Stimulated activated CD8-positive, alpha-beta memory T cell treated with anti-CD3 and anti-CD28 coated beads, Interleukin-7, amount 100 ng/mL, for 48 hours (primary cell): Measurements from ENCODE around the gene SIGLEC9.
A peak's percentile ranks its signal among the peaks of the same experiment; 100 is the strongest.

Experiments used
- DNase-seq, 2 donors: peaks; one replicate each; pipeline ENCODE4 v3.0.0-alpha.2; 2020; ENCODE audit warnings: low read depth in 1 of 2; ENCODE audit errors: extremely low read depth in 1 of 2

The SIGLEC9 gene

DNA sequence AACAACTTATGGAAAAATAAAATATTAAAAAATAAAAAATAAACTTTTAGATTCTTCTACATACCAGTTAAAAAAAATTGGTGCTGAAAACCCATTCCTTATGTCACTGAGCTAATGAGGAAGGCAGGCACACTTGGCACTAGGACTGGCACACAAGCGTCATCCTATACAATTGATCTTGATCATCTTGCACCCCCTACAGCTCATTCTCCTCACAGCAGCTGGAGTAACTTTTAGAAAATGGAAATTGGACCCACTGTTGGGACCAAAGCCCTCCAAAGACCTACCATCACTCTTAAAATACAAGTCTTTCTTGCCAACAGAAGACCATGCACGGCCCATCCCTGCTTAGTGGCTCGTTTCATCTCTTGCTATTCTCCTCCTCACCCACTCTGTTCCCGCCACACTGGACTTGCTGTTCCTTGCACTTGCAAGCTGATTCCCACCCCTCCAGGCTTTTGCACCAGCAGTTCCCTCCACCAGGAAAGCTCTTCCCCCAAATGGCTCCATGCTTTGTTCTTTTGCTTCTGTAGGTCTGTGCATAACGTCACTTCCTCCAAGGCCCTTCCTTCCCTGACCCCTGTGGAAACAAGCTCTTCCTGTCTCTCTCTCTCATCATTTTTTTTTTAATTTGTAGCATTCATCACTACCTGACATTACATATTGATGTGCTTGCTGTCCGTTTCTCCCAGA lies 28.1 kb upstream of the SIGLEC9 start:
- no peak for DNase-seq

DNA sequence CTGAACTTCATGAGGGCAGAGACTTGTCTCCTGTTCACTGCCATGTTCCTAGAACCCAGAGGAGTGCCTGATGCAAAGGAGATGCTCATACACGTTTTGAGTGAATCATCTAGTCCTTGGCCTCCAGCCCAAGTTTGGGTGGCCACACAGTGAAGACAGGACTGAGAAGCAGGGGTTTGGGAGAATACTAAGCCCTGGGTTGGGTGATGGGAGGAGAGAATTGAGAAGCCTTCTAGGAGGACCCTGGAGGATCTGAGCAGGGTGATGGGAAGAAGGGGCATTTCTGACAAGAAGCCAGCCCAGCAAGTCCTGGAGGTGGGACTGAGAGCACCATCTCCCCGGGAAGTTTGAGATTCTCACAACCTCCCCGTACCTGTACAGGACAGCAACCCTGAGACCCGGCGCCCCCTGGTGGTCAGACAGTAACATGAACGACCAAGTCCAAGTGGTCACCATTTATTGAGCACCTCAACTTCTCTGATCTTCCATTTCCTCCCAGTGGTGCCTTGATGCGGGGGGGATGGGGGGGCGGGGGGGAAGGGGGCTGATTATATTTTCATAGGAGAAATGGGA lies 27.5 kb upstream of the SIGLEC9 start:
- DNase-seq: peak in 1 of 2 donors; percentile 61

DNA sequence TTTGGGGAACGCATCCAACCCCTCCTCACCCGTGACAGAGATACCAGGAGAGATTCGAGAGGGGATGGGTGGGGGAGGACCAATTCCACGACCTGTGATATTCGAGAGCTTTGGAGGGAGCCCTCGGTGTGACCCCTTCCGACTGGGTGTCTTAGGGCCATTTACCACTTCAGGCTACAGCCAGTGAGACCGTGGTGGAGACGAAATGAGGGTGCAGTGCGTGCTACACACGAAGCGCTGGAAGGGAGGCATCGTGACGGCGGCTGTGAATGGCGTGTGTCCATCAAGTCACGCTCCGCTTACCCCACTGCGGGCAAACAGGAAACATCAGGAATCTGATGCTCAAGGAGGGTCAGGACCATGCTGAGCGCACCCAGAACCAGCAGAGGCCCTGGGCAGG lies 26.9 kb upstream of the SIGLEC9 start:
- no peak for DNase-seq

DNA sequence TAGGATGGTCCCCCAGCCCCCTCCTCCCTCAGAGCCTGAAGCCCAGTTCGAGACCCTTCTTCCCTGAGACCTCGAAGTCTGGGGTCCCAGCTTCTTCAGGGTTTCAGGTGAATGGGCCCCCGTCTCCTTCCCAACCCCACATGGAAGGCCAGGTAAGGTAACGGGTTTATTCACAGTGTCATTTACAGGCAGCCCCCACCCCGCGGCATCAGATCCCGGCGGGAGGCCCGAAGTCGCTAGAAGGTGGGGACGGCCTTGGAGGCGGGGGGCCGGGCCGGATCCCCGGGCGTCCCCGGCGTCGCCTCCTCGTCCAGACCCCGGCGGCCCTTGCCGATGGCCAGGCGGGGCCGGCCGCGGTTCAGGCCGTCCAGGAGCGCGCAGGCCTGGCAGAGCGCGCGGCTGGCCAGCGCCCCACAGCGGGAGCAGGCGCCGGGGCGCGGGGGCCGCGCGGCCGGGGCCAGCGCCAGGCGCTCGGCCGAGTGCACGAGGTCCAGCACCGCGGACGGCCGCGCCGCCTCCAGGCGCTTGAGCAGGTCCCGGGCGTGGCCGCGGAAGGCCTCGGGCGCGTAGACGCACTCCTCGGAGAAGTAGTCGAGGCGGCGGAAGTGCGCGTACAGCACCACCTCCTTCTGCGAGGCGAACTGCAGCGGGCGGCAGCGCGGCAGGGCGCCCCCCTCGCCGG lies 26.2 kb upstream of the SIGLEC9 start:
- DNase-seq: no peak

DNA sequence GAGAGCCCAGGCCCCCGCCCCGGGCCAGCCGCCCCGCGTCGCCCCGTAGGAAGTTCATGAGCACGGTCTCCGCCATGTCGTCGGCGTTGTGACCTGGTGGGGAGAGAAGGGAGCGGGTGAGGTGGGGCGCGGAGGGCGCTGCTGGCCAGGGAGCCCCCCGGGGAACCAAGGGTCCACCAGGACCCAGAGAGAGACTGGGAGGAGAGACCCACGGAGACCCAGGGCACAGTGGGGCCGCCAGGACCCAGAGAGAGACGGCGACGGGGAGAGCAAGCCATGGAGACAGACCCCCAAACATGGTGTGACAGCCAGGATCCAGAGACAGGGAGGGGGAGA lies 25.7 kb upstream of the SIGLEC9 start:
- DNase-seq: no peak

DNA sequence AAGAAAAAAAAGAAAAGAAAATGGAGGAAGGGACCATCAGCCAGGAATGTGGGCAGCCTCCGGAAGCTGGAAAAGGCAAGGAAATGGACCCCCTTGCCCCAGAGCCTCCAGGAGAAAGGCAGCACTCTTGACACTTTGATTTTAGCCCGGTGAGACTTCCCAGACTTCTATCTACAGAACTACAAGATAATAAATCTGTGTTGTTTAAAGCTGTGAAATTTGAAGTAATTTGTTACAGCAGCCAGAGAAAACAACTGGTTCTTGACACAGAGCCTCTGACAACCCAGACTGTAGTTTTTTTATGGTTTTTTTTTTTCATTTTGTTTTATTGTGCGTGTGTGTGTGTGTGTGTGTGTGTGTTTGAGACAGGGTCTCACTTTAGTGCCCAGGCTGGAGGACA lies 24.1 kb upstream of the SIGLEC9 start:
- no peak for DNase-seq

DNA sequence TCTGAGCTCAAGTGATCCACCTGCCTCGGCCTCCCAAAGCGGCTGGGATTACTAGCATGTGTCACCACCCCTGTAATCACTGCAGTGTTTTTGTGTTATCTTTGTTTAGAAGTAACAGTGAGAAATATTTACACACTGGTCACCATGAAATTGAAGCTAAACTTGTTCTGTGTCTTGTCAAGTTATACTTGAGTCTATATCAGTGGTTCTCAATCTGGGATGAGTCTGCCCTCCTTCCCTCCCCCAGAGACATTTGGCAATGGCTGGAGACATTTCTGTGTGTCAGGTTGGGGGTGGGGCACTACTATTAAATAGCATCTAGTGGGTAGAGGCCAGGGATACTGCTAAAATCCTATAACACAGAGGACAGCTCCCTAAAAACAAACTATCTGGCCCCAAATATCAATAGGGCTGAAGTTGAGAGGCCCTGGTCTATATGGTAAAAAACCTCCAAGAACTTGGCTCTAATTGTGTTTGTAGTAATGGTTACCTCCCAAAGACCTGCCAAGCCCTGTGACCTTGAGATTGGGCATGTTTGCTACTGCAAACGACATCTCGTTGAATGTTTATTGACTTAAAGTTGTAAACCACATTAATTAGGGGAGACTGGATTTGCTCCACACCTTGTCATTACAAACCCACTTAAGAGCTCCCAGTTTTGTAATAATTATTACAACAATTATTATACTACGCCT lies 23.4 kb upstream of the SIGLEC9 start:
- DNase-seq: no peak

DNA sequence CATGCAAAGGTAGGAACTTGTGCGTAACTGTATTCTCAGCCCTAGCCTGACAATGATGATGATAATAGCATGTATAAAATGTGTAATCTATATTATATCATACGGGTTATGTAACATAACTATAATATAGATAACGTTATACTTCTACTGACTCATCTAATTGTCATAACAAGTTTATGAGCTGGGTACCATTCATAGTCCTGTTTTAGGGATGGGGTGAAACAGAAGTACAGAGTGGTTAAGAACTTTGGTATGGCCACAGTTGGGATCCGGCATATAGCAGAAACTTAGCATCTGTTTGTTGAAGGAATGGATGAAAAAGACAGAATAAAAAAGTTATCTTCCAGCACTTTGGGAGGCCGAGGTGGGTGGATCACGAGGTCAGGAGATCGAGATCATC lies 21.7 kb upstream of the SIGLEC9 start:
- no peak for DNase-seq

DNA sequence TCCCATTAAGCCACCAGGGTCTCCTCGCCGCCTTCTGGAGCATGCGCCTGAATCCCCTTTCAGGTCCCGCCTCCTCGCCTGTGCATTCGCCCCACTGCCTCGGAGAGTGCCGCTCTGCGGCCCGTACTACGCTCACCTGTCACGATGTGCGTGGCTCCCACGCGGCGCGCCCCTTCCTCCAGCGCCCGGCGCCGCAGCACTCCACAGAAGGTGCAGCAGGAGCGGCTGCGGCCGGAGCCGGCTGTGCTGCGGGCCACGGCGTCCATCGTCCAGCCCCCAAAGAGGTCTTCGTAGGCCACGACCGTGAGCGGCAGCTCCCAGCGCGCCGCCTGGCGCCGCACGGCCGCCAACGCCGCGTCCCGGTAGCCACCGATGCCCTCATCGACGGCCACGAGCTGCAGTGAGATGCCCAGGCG lies 20.8 kb upstream of the SIGLEC9 start:
- no peak for DNase-seq

DNA sequence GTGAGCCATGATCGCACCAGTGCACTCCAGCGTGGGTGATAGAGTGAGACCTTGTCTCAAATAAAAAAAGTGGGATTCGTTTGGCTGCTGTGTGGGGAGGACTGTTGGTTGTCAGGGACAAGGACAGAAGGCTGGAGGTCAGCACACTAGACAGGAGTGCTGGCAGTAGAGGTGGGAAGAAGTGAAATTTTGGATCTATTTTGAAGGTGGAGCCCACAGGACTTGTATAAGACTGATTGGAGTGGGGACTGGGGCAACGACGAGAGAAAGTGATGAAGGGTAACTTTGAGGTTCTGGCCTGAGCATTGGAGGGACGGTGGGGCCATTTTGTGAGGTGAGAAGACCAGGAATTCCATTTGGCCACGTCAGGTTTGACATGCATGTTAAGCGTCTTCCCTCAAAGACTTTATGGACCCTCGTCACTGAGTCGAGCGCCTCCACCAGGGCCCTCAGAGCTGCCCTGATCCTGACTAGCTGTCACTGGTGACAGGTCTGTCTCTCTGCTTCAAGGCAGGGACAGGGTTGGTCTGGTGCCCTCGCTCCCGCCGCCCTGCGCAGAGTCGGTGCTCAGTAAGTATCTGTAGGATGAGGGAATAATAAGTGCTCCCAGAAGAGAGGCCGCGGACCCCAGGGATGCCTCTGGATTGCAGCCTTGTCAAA lies 17.2 kb upstream of the SIGLEC9 start:
- no peak for DNase-seq

DNA sequence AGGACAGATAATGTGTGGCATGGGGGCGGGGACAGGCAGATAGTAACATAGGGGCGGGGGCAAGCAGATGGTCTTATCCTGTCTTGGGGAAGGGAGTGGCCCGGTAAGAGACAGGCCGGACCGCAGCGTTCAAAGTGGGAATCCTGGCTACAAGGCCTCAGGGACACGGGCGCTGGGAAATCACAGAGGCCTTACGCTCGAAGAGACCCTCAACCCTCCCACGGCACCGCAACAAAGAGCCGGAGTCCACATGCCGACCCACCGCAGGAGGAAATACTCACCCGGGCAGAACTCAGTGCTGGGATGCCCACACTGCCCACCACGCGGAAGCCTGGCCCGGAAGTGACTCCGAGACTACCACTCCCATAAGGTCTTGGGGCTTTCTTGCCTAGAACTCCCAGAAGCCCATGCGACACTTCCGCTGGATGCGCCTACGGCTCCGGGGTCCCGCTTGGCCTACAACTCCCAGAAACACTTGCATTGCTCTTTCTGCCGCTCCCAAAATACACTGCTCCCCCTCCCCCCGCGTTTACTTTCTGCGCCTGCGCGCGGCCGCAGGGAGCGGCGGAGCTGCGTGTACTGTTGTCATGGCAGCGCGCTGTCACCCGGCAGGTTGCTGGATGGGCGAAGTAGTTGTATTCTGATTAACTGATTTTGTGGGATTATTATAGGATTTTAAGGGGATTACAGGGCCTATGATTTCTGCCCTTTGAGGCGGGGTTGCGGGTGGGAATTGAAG lies 16.5 kb upstream of the SIGLEC9 start, which contains the start of gene CTU1:
Gene CTU1 (minus strand): TSS at position 344 of the 739 bp plus-strand sequence. CDS start 3,840 bp downstream, outside the sequence.
- peak; percentile 96 to 99 for DNase-seq

DNA sequence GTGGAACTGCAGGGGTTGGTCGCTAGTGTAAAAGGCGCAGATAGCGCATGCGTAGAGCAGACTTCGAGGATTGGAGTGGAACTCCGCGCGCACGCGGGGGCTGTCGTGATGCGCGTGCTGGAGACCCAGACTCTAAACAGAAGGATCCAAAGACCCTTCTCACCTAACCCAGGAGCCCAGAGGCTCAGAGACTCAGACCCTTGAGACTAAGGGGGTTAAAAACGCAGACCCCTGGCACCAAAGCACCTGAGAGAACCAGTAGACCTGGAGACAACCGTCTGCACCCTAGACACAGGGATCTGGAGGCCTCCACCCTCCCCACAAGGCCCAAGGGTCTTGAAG lies 15.9 kb upstream of the SIGLEC9 start:
- DNase-seq: no peak

DNA sequence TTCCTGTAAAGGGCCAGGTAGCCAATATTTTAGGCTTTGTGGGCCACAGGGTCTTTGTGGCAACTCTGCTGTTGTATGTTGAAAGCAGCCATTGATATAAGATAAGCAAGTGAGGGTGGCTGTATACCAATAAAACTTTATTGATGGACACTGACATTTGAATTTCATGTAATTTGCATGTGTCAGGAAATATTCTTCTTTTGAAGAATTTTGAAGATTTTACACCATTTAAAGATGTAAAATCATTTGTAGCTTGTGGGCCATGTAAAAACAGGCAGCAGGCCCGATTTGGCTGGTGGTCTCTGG lies 14.1 kb upstream of the SIGLEC9 start:
- DNase-seq: no peak

DNA sequence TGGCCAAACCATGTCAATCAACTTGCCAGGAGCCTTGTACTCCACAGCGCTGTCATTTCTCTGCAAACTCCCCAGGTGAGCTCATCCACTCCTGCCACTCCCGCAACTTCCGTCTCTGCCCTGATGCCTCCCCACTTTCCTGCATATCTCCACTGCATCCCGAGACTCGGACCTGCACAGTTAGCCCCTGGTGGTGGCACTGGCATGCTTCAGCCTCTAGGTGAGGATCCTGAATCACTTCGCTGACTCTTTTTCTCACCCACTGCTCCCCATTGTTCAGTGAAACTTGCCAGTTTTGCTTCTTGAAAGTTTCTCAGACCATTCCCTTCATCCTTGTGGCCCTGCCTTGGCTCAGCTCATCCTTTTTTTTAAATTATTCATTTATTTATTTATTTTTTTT lies 13.1 kb upstream of the SIGLEC9 start:
- no peak for DNase-seq

DNA sequence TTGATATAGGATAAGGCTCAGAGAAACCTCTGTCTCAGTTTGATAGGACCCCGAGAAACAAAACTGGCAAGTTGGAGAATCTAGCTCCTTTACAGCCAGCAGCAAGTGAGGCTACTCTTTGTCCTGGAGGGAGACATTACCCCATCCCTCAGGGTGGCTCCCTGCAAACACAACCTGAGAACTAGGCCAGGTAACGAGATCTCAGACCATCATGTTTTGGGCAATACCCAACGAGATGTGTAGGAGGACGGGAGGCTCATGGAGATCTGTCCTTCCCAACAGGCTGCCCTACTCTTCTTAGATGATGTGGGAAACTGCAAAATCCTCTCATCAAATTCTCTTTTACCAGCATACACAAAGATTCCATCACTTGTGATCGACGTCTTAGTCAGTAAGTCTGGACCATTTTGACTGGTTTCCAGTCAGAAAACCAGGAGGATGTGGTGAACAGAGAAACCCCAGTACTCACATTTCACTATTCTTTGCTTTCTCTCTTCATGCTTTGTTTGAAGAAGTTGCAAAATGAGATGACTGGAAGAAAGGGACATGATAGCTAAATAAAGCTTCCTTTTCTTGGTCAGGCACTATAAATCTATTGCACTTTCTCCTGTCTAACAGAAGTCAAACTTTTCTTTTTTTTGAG lies 10.5 kb upstream of the SIGLEC9 start:
- no peak for DNase-seq

DNA sequence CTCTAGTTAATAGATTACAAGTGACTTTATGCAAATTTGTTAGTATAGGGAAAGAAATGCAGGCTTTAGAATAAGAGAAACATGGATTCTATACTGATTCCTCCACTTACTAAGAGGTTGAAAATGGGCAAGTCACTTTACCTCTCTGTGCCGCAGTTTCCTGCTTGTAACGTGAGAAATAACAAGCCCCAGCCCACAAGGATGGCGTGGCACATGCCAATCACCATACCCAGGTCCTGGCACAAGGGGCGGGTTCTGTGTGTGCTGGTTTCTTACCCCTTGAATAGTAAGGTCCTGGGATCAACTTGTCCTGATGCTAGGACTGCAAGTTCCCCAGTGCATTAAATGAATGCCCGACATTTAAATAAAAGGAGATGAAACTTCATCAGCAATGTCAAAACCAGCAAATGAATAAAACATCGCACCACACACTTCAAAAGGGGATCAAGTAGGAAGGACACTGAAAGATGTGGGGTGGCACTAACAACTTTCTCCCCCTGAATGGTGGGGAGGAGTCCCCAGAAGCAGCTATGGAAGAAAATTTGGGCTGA lies 7.9 kb upstream of the SIGLEC9 start:
- DNase-seq: no peak

DNA sequence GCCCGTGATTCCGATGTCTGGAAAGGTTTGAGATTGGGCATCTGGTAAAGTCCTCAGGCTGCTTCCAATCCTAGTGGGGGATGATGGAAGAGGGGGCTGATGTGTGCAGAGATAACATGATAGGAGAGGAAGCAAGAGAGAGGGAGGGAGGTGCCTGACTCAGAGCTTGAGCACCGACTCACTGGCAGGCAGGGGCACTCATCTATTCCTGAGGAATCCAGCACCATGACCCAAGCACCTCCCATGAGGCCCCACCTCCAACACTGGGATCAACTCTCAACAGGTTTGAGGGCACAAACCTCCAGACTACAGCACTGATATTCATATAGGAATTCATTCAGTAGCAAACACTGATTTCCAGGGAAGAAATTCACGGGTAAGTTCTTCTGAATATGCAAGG lies 5.6 kb upstream of the SIGLEC9 start:
- no peak for DNase-seq

DNA sequence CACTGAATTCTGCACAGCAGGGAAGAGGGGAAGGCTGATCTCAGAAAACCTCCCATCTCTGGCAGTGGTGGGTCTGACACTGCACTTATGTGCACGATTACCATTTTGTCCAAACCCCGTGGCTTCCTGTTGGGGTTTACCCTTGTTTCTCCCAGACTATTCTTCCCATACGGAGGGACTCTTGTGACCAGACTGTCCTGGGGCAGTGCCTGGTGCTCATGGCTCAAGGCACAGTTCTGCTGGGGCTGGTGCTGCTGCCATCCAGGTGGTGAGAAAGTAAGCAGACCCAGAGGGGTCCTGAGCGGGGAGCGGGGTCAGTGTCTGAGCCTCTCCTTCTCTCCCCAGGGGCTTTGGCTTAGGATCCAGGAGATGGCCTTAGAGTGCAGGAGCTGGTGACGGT lies 5.1 kb upstream of the SIGLEC9 start:
- DNase-seq: no peak

DNA sequence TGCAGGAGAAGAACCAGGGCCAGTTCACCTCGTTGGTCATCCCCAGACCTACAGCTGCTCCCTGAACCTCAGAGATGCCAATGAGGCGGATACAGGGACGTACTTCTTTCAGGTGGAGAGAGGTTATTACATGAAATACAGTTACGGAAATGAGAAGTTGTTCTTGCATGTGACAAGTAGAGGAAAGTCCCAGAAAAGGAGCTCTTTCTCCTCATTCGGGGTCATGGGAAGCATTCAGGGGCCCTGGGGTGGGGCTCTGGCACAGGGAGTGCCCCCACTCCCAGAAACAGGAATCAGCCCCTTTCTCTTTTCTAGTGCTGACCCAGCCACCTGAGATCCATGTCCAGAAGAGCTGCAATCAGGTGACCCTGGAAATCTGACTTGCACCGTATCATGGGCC lies 4.5 kb upstream of the SIGLEC9 start:
- no peak for DNase-seq

DNA sequence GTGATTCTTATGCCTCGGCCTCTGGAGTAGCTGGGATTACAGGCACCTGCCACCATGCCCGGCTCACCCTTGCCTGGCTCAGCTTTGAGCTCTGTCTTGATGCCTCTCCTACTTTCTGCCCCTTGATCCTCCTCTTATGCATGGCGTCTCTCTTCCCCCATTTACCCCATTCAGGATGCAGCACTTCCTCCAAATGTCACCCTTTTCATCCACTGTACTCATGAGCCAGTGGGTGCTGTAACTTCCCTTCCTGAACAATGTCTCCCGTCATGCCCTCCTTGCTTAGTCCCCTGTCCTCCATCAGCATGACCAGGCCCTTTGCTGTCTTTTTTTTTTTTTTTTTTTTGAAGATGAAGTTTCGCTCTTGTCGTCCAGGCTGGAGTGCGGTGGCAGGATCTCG lies 3.4 kb upstream of the SIGLEC9 start:
- no peak for DNase-seq
